ENCODE results near the gene KANSL1.

KANSL1 gene

DNA sequence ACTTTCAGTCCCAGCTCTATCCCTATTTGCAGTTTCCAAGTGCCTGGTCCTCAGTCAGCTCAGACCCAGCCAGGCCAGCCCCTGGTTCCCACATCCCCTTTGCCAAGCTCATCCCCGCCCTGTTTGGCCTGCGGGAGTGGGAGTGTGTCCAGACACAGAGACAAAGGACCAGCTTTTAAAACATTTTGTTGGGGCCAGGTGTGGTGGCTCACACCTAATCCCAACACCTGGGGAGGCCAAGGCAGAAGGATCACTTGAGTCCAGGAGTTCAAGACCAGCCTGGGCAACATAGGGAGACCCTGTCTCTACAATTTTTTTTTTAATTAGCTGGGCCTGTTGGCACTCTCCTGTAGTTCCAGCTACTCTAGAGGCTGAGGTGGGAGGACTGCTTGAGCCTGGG, 192.5 kb downstream of the KANSL1 start:
- DNase-seq (ENCODE audit: low spot score) = no peak

- DNase-seq (ENCODE audit: low spot score) = no peak
Measured at GRCh38 chr17:46000292-46000691, 192.9 kb downstream of the KANSL1 start.

DNA sequence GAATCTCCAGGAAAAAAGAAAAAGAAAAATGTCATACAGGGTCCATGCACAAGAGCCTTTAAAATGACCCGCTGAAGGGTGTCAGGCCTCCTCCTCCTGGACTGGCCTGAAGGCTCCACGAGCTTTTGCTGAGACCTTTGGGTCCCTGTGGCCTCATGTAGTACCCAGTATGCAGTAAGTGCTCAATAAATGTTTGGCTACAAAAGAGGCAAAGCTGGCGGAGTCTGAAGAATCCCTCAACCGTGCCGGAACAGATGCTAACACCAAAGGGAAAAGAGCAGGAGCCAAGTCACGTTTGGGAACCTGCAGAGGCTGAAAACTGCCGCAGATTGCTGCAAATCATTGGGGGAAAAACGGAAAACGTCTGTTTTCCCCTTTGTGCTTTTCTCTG, 193.3 kb downstream of the KANSL1 start:
- no peak for DNase-seq (ENCODE audit: low spot score)

DNA sequence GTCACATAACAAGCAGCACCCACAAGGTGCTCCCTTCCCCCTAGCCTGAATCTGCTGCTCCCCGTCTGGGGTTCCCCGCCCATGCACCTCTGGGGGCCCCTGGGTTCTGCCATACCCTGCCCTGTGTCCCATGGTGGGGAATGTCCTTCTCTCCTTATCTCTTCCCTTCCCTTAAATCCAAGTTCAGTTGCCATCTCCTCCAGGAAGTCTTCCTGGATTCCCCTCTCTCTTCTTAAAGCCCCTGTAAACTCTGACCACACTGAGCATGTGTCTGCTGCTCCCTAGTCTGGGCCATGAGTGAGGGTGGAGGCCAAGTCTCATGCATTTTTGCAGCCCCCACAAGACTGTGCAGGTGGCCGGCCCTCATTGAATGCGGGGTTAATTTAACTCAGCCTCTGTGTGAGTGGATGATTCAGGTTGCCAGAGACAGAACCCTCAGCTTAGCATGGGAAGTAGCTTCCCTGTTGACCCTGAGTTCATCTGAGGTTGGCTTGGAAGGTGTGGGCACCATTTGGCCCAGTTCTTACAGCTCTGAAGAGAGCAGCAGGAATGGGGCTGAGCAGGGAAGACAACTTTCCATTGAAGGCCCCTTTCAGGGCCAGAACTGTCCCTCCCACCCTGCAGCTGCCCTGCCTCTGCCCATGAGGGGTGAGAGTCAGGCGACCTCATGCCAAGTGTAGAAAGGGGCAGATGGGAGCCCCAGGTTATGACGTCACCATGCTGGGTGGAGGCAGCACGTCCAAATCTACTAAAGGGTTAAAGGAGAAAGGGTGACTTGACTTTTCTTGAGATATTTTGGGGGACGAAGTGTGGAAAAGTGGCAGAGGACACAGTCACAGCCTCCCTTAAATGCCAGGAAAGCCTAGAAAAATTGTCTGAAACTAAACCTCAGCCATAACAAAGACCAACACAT, 194.0 kb downstream of the KANSL1 start, which contains the start of gene STH:
Gene STH (plus strand): TSS at position 264 of the 913 bp plus-strand sequence. CDS start 30 bp downstream, at position 294.
- no peak for DNase-seq (ENCODE audit: low spot score)

DNA sequence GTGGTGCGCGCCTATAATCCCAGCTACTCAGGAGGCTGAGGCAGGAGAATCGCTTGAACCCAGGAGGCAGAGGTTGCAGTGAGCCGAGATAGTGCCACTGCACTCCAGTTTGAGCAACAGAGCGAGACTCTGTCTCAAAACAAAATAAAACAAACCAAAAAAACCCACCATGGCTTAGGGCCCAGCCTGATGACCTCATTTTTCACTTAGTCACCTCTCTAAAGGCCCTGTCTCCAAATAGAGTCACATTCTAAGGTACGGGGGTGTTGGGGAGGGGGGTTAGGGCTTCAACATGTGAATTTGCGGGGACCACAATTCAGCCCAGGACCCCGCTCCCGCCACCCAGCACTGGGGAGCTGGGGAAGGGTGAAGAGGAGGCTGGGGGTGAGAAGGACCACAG, 195.6 kb downstream of the KANSL1 start:
- DNase-seq (ENCODE audit: low spot score) = no peak

DNA sequence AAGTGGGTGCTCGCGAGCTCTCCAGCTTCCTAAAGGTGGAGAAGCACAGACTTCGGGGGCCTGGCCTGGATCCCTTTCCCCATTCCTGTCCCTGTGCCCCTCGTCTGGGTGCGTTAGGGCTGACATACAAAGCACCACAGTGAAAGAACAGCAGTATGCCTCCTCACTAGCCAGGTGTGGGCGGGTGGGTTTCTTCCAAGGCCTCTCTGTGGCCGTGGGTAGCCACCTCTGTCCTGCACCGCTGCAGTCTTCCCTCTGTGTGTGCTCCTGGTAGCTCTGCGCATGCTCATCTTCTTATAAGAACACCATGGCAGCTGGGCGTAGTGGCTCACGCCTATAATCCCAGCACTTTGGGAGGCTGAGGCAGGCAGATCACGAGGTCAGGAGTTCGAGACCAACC, 196.1 kb downstream of the KANSL1 start:
- no peak for DNase-seq (ENCODE audit: low spot score)

DNA sequence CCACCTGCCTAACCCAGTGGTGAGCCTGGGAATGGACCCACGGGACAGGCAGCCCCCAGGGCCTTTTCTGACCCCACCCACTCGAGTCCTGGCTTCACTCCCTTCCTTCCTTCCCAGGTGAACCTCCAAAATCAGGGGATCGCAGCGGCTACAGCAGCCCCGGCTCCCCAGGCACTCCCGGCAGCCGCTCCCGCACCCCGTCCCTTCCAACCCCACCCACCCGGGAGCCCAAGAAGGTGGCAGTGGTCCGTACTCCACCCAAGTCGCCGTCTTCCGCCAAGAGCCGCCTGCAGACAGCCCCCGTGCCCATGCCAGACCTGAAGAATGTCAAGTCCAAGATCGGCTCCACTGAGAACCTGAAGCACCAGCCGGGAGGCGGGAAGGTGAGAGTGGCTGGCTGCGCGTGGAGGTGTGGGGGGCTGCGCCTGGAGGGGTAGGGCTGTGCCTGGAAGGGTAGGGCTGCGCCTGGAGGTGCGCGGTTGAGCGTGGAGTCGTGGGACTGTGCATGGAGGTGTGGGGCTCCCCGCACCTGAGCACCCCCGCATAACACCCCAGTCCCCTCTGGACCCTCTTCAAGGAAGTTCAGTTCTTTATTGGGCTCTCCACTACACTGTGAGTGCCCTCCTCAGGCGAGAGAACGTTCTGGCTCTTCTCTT, 196.8 kb downstream of the KANSL1 start:
- DNase-seq (ENCODE audit: low spot score) = no peak

GRCh38 chr17:45995627-45996270, 197.5 kb downstream of the KANSL1 start:
- DNase-seq (ENCODE audit: low spot score) = no peak

- DNase-seq (ENCODE audit: low spot score) = no peak
Measured at GRCh38 chr17:45994987-45995386, 198.2 kb downstream of the KANSL1 start.

- no peak for DNase-seq (ENCODE audit: low spot score)
Measured at GRCh38 chr17:45993962-45994627, 199.1 kb downstream of the KANSL1 start.

DNA sequence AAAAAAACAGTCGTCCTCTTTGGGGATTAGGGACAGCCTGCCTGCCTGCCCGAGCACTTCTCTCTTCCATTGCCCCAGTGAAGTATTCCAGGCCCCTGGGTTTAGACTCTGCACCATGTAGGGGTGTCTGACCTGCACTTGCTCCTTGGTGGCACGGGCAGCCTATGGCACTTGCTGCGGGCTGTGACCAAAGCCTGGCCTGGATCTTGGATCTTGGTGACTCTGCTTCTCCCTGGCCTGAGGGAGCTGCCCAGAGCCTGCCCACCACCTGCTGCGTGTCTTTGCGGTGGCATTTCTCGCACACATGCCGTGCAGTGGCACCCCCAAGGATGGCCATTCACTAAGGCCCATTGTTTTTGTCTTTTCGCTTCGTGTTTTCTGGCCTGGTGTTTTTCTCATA, 200.3 kb downstream of the KANSL1 start:
- DNase-seq (ENCODE audit: low spot score) = no peak

DNA sequence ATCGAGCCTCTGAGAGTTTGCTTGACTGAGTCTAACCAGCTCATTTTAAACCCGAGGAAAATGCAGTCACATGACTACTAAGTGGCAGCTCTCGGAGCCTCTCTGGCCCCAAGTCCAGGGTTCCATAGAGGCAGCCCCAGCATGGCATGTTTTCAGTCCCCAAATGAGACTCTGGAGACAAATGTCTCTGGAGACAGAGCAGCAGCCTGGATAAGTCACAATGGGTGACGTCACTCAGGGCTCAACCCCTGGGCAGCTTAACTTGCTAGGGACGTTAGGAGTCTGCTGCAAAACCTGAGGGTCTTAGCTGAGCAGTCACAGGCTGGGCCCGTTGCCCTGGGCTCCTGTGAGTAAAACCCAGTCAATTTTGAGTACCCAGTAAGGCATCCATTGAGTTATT, 201.1 kb downstream of the KANSL1 start:
- DNase-seq (ENCODE audit: low spot score) = no peak

DNA sequence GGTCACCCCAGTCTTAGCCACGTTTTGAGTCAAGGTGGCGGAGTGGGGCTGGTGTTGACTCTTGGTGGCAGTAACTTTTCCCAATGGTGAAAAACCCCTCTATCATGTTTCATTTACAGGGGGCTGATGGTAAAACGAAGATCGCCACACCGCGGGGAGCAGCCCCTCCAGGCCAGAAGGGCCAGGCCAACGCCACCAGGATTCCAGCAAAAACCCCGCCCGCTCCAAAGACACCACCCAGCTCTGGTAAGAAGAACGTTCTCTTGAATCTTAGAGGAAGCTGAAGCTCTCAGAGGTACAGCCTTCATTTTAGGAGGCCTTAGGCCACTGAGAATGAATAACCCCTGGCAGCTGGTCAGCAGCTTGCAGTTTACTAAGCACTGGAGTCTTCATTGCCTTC, 201.9 kb downstream of the KANSL1 start:
- DNase-seq (ENCODE audit: low spot score) = no peak

- DNase-seq (ENCODE audit: low spot score) = no peak
Measured at GRCh38 chr17:45990886-45991285, 202.3 kb downstream of the KANSL1 start.

- no peak for DNase-seq (ENCODE audit: low spot score)
Measured at GRCh38 chr17:45989759-45990158, 203.5 kb downstream of the KANSL1 start.

GRCh38 chr17:45987706-45988105, 205.5 kb downstream of the KANSL1 start:
- DNase-seq (ENCODE audit: low spot score) = no peak

DNA sequence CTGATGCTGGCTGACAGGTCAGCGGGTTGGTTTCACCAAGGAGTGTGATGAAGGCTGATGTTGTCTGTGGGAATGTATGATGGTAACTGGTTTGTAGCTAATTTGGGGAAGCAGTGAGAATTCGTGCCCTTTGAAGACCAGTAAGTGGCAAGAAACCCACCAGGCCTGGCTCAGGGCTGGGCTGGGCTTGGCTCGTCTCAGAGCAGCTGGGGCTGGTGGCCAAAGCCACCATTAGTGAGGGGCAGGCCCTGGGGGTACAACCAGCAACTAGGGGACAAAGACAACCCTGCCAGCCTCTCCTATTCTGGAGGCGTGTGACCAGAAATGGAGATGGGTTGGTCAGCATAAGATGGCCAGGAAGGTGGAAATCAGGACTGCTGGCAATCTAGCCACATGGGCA, 207.2 kb downstream of the KANSL1 start:
- no peak for DNase-seq (ENCODE audit: low spot score)

DNA sequence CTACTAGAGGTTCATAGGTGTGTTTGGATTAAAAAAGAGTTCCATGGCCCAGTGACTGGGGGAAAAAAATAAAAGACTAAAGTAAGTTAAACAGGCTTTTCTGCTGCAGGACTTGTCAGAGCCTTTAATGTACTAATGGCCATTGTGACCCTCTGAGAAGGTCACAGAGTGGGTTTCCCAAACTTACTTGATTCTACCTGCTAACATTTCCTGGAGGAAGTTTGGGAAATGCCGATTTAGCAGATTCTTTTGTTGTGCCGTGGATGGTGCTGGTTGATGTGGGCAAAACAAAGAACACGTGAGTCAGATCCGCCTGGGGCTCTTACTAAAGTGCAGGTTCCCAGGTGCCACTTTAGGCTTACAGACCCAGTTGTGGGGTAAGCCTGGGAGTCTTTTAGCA, 207.8 kb downstream of the KANSL1 start:
- no peak for DNase-seq (ENCODE audit: low spot score)

- no peak for DNase-seq (ENCODE audit: low spot score)
Measured at GRCh38 chr17:45984368-45984767, 208.9 kb downstream of the KANSL1 start.

DNA sequence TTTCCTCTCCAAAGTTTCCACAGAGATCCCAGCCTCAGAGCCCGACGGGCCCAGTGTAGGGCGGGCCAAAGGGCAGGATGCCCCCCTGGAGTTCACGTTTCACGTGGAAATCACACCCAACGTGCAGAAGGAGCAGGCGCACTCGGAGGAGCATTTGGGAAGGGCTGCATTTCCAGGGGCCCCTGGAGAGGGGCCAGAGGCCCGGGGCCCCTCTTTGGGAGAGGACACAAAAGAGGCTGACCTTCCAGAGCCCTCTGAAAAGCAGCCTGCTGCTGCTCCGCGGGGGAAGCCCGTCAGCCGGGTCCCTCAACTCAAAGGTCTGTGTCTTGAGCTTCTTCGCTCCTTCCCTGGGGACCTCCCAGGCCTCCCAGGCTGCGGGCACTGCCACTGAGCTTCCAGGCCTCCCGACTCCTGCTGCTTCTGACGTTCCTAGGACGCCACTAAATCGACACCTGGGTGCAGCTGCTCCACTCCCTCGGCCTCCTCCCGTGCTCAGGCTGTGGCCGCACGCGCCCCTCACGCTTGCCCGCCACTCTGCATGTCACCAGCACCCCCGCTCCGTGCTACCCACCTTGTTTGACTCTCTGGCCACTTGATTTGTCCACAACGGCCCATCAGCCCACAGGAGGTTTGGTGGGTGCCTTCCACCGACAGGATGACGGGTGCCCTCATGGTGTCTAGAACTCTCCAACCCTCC, 209.5 kb downstream of the KANSL1 start:
- no peak for DNase-seq (ENCODE audit: low spot score)

GRCh38 chr17:45982791-45983613, 210.2 kb downstream of the KANSL1 start:
- DNase-seq (ENCODE audit: low spot score) = no peak
